GM12864 (cell line): ENCODE results near the gene IFI6.

Source experiments
- DNase-seq: peaks from one replicate; pipeline ENCODE4 v3.0.0-alpha.2; 2011; ENCODE audit warnings: low read depth
- H3K4me3 ChIP-seq: 2 replicates; pipeline ENCODE4 v1.5.1; 2011; ENCODE audit warnings: mild to moderate bottlenecking, low read depth, low read length, control low read depth
- CTCF ChIP-seq: IDR thresholded peaks from 2 replicates; pipeline ENCODE4 v1.5.1; 2011; ENCODE audit warnings: low read depth, mild to moderate bottlenecking, moderate library complexity, low read length, control low read depth, inconsistent platforms; ENCODE audit errors: missing control alignments

Gene IFI6

GRCh38 chr1:27669876-27670275 lies 2.1 kb downstream of the IFI6 start:
- TF ChIP-seq CTCF, result no peak
- no peak overlapping the region for H3K4me3 ChIP-seq
- DNase-seq, result no peak

GRCh38 chr1:27668808-27669723 lies 2.9 kb downstream of the IFI6 start:
- peak; percentile 97 for TF ChIP-seq CTCF
- peak overlapping the region; percentile 41 for H3K4me3 ChIP-seq
- DNase-seq, result no peak

GRCh38 chr1:27668121-27668807 lies 3.7 kb downstream of the IFI6 start:
- TF ChIP-seq CTCF, result no peak
- H3K4me3 ChIP-seq, result no peak overlapping the region
- DNase-seq, result no peak

GRCh38 chr1:27666791-27667254 lies 5.2 kb downstream of the IFI6 start:
- no peak for DNase-seq
- H3K4me3 ChIP-seq, result no peak overlapping the region
- TF ChIP-seq CTCF, result no peak

GRCh38 chr1:27666294-27666693 lies 5.7 kb downstream of the IFI6 start:
- H3K4me3 ChIP-seq, result no peak overlapping the region
- no peak for TF ChIP-seq CTCF

GRCh38 chr1:27665016-27665651 lies 6.9 kb downstream of the IFI6 start:
- no peak overlapping the region for H3K4me3 ChIP-seq
- no peak for DNase-seq
- no peak for TF ChIP-seq CTCF

More at GRCh38 chr1:27666294-27666693, 5.7 kb downstream of the IFI6 start:
- DNase-seq, result no peak
